GM23338 (cell line): ENCODE results near the gene PDE4D. TPM values are rescaled to one million over a fixed set of nuclear protein-coding genes. Genes with fewer than 3 reads are reported as not detected.

Experiments used
- ATAC-seq: fragments of 200-7000 bp; cut with Tn5 transposase; 3 replicates; pipeline ENCODE4 v1.9.1; 2020
- DNase-seq: peaks from one replicate; pipeline ENCODE4 v3.0.0-alpha.2; 2015; ENCODE audit warnings: low spot score
- H2AFZ ChIP-seq: fragments of 200-600 bp; sonication (generic); 2 replicates; pipeline ENCODE4 v1.8.0; 2016; ENCODE audit warnings: antibody characterized with exemption, mild to moderate bottlenecking, moderate library complexity
- H3F3A ChIP-seq: fragments of 200-600 bp; sonication (generic); replicated peaks from 2 replicates; pipeline ENCODE4 v1.8.0; 2017; ENCODE audit warnings: antibody characterized with exemption, mixed run types, low read depth
- H3K27ac ChIP-seq: fragments of 200-600 bp; sonication (generic); 2 replicates; pipeline ENCODE4 v1.6.1; 2016; ENCODE audit warnings: low read depth
- H3K27me3 ChIP-seq: fragments of 200-600 bp; sonication (generic); 2 replicates; pipeline ENCODE4 v1.8.0; 2016; ENCODE audit warnings: mild to moderate bottlenecking, mixed run types, moderate library complexity; ENCODE audit not compliant: insufficient read depth
- H3K36me3 ChIP-seq: fragments of 200-600 bp; sonication (generic); 2 replicates; pipeline ENCODE4 v1.8.0; 2016; ENCODE audit warnings: mild to moderate bottlenecking; ENCODE audit not compliant: insufficient read depth
- H3K4me1 ChIP-seq: fragments of 200-600 bp; sonication (generic); 2 replicates; pipeline ENCODE4 v1.8.0; 2016; ENCODE audit warnings: mild to moderate bottlenecking, moderate library complexity; ENCODE audit not compliant: insufficient read depth
- H3K4me2 ChIP-seq: fragments of 200-600 bp; sonication (generic); 2 replicates; pipeline ENCODE4 v1.7.1; 2017; ENCODE audit warnings: mixed run types
- H3K4me3 ChIP-seq: fragments of 200-600 bp; sonication (generic); 2 replicates; pipeline ENCODE4 v1.6.1; 2016; ENCODE audit warnings: mixed run types
- H3K79me2 ChIP-seq: fragments of 200-600 bp; sonication (generic); replicated peaks from 2 replicates; pipeline ENCODE4 v1.8.0; 2017; ENCODE audit warnings: mild to moderate bottlenecking; ENCODE audit not compliant: insufficient read depth
- H3K9me2 ChIP-seq: fragments of 200-600 bp; sonication (generic); 2 replicates; pipeline ENCODE4 v1.8.0; 2017; ENCODE audit not compliant: insufficient read depth
- H4K20me1 ChIP-seq: fragments of 200-600 bp; sonication (generic); replicated peaks from 2 replicates; pipeline ENCODE4 v1.8.0; 2017; ENCODE audit warnings: mild to moderate bottlenecking; ENCODE audit not compliant: insufficient read depth
- H3K27ac Mint-ChIP-seq: 2 replicates; pipeline ENCODE4 v1.8.0; 2020; ENCODE audit warnings: inconsistent platforms, mild to moderate bottlenecking, moderate library complexity, mixed read lengths
- H3K27me3 Mint-ChIP-seq: 3 replicates; pipeline ENCODE4 v1.8.0; 2022; ENCODE audit warnings: low read depth, mild to moderate bottlenecking, moderate library complexity, mixed read lengths, inconsistent platforms; ENCODE audit not compliant: insufficient read depth, poor library complexity
- H3K36me3 Mint-ChIP-seq: 3 replicates; pipeline ENCODE4 v1.8.0; 2021; ENCODE audit warnings: low read depth, mild to moderate bottlenecking, inconsistent platforms, moderate library complexity, mixed read lengths
- H3K4me1 Mint-ChIP-seq: 3 replicates; pipeline ENCODE4 v1.8.0; 2020; ENCODE audit warnings: mild to moderate bottlenecking, inconsistent platforms, mixed read lengths
- H3K4me3 Mint-ChIP-seq: 3 replicates; pipeline ENCODE4 v1.8.0; 2021; ENCODE audit warnings: moderate library complexity, mild to moderate bottlenecking, inconsistent platforms, mixed read lengths
- H3K9me3 Mint-ChIP-seq: 3 replicates; pipeline ENCODE4 v1.8.0; 2020; ENCODE audit warnings: moderate library complexity, mild to moderate bottlenecking, inconsistent platforms, mixed read lengths
- CREB1 ChIP-seq: fragments of 250-450 bp; sonication (Bioruptor Pico); IDR thresholded peaks from 2 replicates; pipeline ENCODE4 v1.5.0; 2020; ENCODE audit warnings: low read depth, mild to moderate bottlenecking, moderate library complexity
- EZH2 ChIP-seq: fragments of 200-600 bp; sonication (generic); IDR thresholded peaks from one replicate; pipeline ENCODE4 v1.8.0; 2017; ENCODE audit warnings: antibody characterized with exemption, mild to moderate bottlenecking, low read depth; ENCODE audit not compliant: unreplicated experiment
- EZH2phosphoT487 ChIP-seq: fragments of 200-600 bp; sonication (generic); IDR thresholded peaks from one replicate; pipeline ENCODE4 v1.8.1; 2018; ENCODE audit warnings: antibody characterized with exemption; ENCODE audit not compliant: unreplicated experiment
- JUNB ChIP-seq: IDR thresholded peaks from one replicate; pipeline ENCODE4 v1.6.1; 2016; ENCODE audit warnings: antibody characterized with exemption; ENCODE audit not compliant: unreplicated experiment
- NANOG ChIP-seq: IDR thresholded peaks from 2 replicates; pipeline ENCODE4 v1.6.1; 2016; ENCODE audit warnings: antibody characterized with exemption, borderline replicate concordance
- POLR2AphosphoS5 ChIP-seq: IDR thresholded peaks from 2 replicates; pipeline ENCODE4 v1.6.1; 2016; ENCODE audit warnings: antibody characterized with exemption, low read depth
- STAT1 ChIP-seq: IDR thresholded peaks from one replicate; pipeline ENCODE4 v1.6.1; 2016; ENCODE audit warnings: antibody characterized with exemption; ENCODE audit not compliant: unreplicated experiment
- ZNF114 ChIP-seq: fragments of 250-450 bp; sonication (Bioruptor Pico); IDR thresholded peaks from 2 replicates; pipeline ENCODE4 v1.5.0; 2020; ENCODE audit warnings: mild to moderate bottlenecking, moderate library complexity
- ZNF331 ChIP-seq: fragments of 250-450 bp; sonication (Bioruptor Pico); IDR thresholded peaks from 2 replicates; pipeline ENCODE4 v1.5.0; 2020; ENCODE audit warnings: low read depth, mild to moderate bottlenecking, moderate library complexity
- polyA plus RNA-seq: library from polyadenylated mRNA; unstranded; fragments of >200 nt; fragmentation: Nextera tagmentation; extraction: Ambion mirVana; gene quantifications from 2 replicates; pipeline ENCODE4 v1.2.1, GENCODE V29; 2016
- total RNA-seq: library from RNA; depleted of rRNA; stranded (reverse); fragments of >200 nt; shearing (Covaris generic); gene quantifications from 2 replicates; pipeline ENCODE4 v1.2.3, GENCODE V29; 2014
- TF ChIP-seq, protein P1 (sequence below): fragments of 250-450 bp; sonication (Bioruptor Pico); IDR thresholded peaks from 2 replicates; pipeline ENCODE4 v1.5.0; 2020; ENCODE audit warnings: mild to moderate bottlenecking, moderate library complexity
- TF ChIP-seq, protein P2 (sequence below): IDR thresholded peaks from 2 replicates; pipeline ENCODE4 v1.6.1; 2016; ENCODE audit warnings: antibody characterized with exemption
- TF ChIP-seq, protein P3 (sequence below): IDR thresholded peaks from one replicate; pipeline ENCODE4 v1.6.1; 2018; ENCODE audit warnings: antibody characterized with exemption; ENCODE audit not compliant: unreplicated experiment
- TF ChIP-seq, protein P4 (sequence below), 2 experiments: fragments of 200-600 bp in 1 of 2; sonication (generic) in 1 of 2; conservative IDR thresholded peaks; 2 replicates each; pipeline versions ENCODE4 v1.5.1 to v1.6.1; 2016 to 2017; ENCODE audit warnings: antibody characterized with exemption in 2 of 2, low read depth in 2 of 2, mild to moderate bottlenecking in 2 of 2, moderate library complexity in 1 of 2

Gene PDE4D
- total and polyA plus RNA-seq, 2 experiments from 2014 or later, result 2.1 to 4.7 TPM

DNA sequence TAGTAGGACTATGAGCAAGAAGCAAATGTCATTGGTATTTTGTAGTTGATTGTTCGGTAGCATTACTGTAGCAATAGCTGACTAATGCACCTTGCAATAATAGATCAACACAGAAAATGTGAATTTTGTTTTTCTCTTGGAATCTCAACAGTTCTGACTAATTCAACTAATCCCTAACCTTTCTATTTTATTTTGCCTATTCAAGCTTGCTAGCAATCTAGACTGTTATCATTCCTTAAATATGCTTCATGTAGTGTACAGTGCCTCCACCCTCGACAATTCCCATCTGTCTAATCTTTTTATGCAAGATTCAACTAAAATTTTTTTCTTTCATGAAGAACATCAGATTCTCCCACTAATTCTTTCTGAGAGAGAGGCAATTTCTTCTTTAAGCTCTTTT lies 570.6 kb downstream of the PDE4D start:
- no peaks in the 10 kb centered on the region for H3K27me3 Mint-ChIP-seq
- Histone ChIP-seq H3K9me2 (no peaks in the 10 kb centered on the region), H2AFZ (no peak overlapping the region), H3K27ac (no peak overlapping the region), H3K36me3 (no peaks in the 10 kb centered on the region), H3F3A (no peaks in the 10 kb centered on the region), H3K27me3 (no peaks in the 10 kb centered on the region), H3K79me2 (no peaks in the 10 kb centered on the region), H3K4me3 (no peak overlapping the region), H3K4me1 (peaks cover under 1% of the 10 kb centered on the region; the same call in 1 of the 2 replicates), H4K20me1 (no peaks in the 10 kb centered on the region), H3K4me2 (no peak overlapping the region)
- DNase-seq (no peak), ATAC-seq (no peak)
- no peak for TF ChIP-seq NANOG
- no peak for TF ChIP-seq EZH2phosphoT487
- TF ChIP-seq, protein P1, sequence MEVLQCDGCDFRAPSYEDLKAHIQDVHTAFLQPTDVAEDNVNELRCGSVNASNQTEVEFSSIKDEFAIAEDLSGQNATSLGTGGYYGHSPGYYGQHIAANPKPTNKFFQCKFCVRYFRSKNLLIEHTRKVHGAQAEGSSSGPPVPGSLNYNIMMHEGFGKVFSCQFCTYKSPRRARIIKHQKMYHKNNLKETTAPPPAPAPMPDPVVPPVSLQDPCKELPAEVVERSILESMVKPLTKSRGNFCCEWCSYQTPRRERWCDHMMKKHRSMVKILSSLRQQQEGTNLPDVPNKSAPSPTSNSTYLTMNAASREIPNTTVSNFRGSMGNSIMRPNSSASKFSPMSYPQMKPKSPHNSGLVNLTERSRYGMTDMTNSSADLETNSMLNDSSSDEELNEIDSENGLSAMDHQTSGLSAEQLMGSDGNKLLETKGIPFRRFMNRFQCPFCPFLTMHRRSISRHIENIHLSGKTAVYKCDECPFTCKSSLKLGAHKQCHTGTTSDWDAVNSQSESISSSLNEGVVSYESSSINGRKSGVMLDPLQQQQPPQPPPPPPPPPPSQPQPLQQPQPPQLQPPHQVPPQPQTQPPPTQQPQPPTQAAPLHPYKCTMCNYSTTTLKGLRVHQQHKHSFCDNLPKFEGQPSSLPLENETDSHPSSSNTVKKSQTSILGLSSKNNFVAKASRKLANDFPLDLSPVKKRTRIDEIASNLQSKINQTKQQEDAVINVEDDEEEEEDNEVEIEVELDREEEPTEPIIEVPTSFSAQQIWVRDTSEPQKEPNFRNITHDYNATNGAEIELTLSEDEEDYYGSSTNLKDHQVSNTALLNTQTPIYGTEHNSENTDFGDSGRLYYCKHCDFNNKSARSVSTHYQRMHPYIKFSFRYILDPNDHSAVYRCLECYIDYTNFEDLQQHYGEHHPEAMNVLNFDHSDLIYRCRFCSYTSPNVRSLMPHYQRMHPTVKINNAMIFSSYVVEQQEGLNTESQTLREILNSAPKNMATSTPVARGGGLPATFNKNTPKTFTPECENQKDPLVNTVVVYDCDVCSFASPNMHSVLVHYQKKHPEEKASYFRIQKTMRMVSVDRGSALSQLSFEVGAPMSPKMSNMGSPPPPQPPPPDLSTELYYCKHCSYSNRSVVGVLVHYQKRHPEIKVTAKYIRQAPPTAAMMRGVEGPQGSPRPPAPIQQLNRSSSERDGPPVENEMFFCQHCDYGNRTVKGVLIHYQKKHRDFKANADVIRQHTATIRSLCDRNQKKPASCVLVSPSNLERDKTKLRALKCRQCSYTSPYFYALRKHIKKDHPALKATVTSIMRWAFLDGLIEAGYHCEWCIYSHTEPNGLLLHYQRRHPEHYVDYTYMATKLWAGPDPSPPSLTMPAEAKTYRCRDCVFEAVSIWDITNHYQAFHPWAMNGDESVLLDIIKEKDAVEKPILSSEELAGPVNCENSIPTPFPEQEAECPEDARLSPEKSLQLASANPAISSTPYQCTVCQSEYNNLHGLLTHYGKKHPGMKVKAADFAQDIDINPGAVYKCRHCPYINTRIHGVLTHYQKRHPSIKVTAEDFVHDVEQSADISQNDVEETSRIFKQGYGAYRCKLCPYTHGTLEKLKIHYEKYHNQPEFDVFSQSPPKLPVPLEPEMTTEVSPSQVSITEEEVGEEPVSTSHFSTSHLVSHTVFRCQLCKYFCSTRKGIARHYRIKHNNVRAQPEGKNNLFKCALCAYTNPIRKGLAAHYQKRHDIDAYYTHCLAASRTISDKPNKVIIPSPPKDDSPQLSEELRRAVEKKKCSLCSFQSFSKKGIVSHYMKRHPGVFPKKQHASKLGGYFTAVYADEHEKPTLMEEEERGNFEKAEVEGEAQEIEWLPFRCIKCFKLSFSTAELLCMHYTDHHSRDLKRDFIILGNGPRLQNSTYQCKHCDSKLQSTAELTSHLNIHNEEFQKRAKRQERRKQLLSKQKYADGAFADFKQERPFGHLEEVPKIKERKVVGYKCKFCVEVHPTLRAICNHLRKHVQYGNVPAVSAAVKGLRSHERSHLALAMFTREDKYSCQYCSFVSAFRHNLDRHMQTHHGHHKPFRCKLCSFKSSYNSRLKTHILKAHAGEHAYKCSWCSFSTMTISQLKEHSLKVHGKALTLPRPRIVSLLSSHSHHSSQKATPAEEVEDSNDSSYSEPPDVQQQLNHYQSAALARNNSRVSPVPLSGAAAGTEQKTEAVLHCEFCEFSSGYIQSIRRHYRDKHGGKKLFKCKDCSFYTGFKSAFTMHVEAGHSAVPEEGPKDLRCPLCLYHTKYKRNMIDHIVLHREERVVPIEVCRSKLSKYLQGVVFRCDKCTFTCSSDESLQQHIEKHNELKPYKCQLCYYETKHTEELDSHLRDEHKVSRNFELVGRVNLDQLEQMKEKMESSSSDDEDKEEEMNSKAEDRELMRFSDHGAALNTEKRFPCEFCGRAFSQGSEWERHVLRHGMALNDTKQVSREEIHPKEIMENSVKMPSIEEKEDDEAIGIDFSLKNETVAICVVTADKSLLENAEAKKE, result no peak
- no peak for TF ChIP-seq JUNB
- no peak for TF ChIP-seq EZH2
- TF ChIP-seq CREB1 (CRISPR knock-in tag), result no peak
- TF ChIP-seq, protein P2, sequence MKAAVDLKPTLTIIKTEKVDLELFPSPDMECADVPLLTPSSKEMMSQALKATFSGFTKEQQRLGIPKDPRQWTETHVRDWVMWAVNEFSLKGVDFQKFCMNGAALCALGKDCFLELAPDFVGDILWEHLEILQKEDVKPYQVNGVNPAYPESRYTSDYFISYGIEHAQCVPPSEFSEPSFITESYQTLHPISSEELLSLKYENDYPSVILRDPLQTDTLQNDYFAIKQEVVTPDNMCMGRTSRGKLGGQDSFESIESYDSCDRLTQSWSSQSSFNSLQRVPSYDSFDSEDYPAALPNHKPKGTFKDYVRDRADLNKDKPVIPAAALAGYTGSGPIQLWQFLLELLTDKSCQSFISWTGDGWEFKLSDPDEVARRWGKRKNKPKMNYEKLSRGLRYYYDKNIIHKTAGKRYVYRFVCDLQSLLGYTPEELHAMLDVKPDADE, result no peak
- no peak for TF ChIP-seq STAT1
- no peak for TF ChIP-seq ZNF114 (CRISPR knock-in tag)
- TF ChIP-seq, protein P3, sequence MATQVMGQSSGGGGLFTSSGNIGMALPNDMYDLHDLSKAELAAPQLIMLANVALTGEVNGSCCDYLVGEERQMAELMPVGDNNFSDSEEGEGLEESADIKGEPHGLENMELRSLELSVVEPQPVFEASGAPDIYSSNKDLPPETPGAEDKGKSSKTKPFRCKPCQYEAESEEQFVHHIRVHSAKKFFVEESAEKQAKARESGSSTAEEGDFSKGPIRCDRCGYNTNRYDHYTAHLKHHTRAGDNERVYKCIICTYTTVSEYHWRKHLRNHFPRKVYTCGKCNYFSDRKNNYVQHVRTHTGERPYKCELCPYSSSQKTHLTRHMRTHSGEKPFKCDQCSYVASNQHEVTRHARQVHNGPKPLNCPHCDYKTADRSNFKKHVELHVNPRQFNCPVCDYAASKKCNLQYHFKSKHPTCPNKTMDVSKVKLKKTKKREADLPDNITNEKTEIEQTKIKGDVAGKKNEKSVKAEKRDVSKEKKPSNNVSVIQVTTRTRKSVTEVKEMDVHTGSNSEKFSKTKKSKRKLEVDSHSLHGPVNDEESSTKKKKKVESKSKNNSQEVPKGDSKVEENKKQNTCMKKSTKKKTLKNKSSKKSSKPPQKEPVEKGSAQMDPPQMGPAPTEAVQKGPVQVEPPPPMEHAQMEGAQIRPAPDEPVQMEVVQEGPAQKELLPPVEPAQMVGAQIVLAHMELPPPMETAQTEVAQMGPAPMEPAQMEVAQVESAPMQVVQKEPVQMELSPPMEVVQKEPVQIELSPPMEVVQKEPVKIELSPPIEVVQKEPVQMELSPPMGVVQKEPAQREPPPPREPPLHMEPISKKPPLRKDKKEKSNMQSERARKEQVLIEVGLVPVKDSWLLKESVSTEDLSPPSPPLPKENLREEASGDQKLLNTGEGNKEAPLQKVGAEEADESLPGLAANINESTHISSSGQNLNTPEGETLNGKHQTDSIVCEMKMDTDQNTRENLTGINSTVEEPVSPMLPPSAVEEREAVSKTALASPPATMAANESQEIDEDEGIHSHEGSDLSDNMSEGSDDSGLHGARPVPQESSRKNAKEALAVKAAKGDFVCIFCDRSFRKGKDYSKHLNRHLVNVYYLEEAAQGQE, result no peak
- TF ChIP-seq, protein P4, sequence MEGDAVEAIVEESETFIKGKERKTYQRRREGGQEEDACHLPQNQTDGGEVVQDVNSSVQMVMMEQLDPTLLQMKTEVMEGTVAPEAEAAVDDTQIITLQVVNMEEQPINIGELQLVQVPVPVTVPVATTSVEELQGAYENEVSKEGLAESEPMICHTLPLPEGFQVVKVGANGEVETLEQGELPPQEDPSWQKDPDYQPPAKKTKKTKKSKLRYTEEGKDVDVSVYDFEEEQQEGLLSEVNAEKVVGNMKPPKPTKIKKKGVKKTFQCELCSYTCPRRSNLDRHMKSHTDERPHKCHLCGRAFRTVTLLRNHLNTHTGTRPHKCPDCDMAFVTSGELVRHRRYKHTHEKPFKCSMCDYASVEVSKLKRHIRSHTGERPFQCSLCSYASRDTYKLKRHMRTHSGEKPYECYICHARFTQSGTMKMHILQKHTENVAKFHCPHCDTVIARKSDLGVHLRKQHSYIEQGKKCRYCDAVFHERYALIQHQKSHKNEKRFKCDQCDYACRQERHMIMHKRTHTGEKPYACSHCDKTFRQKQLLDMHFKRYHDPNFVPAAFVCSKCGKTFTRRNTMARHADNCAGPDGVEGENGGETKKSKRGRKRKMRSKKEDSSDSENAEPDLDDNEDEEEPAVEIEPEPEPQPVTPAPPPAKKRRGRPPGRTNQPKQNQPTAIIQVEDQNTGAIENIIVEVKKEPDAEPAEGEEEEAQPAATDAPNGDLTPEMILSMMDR (conservative IDR thresholded peaks at IDR 0.05; ENCODE audit: low read depth in 2 of 2), result no peak
- no peak for TF ChIP-seq POLR2AphosphoS5
- no peak for TF ChIP-seq ZNF331 (CRISPR knock-in tag)
- no peaks in the 10 kb centered on the region for H3K36me3 Mint-ChIP-seq
- peaks cover 2% of the 10 kb centered on the region; the same call in 2 of the 3 replicates for H3K4me1 Mint-ChIP-seq
- H3K27ac Mint-ChIP-seq, result no peak overlapping the region
- H3K4me3 Mint-ChIP-seq, result no peak overlapping the region
- H3K9me3 Mint-ChIP-seq, result no peaks in the 10 kb centered on the region
